HG03139 (cell line): ENCODE data around the gene ZNF419.

ENCODE experiments used
- ATAC-seq: cut with Tn5 transposase; IDR thresholded peaks from one replicate; pipeline ENCODE4 v1.9.1; 2021; ENCODE audit not compliant: unreplicated experiment

Gene ZNF419

GRCh38 chr19:57527136-57527881 is 39.8 kb downstream of the ZNF419 start, which contains the start of gene ZNF549:
Gene ZNF549, plus strand, starts transcription at chr19:57527356. Its CDS starts 218 bp downstream, at chr19:57527574.
- ATAC-seq: peak; percentile 99

- ATAC-seq: no peak
Observed at GRCh38 chr19:57537953-57538547, 50.5 kb downstream of the ZNF419 start.
